Transverse colon (tissue), 4 donors: ENCODE results near the gene CLEC4M. TPM values are rescaled to one million over a fixed set of nuclear protein-coding genes. Genes with fewer than 3 reads are reported as not detected.

Experiments
- DNase-seq: peaks from one replicate; pipeline ENCODE4 v3.0.0-alpha.2; 2019
- H3K27ac ChIP-seq, 4 donors: fragments of 200-600 bp; sonication (generic); 2 replicates each; pipeline ENCODE4 v1.5.1; 2016 to 2018; ENCODE audit warnings: inconsistent platforms in 4 of 4
- H3K27me3 ChIP-seq: fragments of 200-600 bp; sonication (generic); 2 replicates; pipeline ENCODE4 v1.5.1; 2017; ENCODE audit warnings: inconsistent platforms
- H3K36me3 ChIP-seq, 4 donors: fragments of 200-600 bp; sonication (generic); 2 replicates each; pipeline ENCODE4 v1.5.1; 2017 to 2019; ENCODE audit warnings: inconsistent platforms in 4 of 4
- H3K4me1 ChIP-seq, 4 donors: fragments of 200-600 bp; sonication (generic); 2 replicates each; pipeline ENCODE4 v1.5.1; 2017 to 2020; ENCODE audit warnings: inconsistent platforms in 4 of 4
- H3K4me3 ChIP-seq, 4 donors: fragments of 200-600 bp; sonication (generic); 1 replicate in 1 of 4; 2 replicates in 3 of 4; pipeline versions ENCODE4 v1.5.1 to v1.6.1; 2017 to 2019; ENCODE audit warnings: inconsistent platforms in 4 of 4
- H3K9me3 ChIP-seq, 2 donors: fragments of 200-600 bp; sonication (generic); 2 replicates each; pipeline ENCODE4 v1.5.1; 2017 to 2019; ENCODE audit warnings: inconsistent platforms in 2 of 2
- EP300 ChIP-seq: sonication (generic); formaldehyde crosslinking; IDR thresholded peaks from one replicate; pipeline ENCODE4 v1.6.1; 2017; ENCODE audit warnings: antibody characterized with exemption, low read depth
- POLR2A ChIP-seq: fragments of 450-650 bp; IDR thresholded peaks from one replicate; pipeline ENCODE4 v1.6.1; 2016; ENCODE audit warnings: antibody characterized with exemption, mild to moderate bottlenecking, moderate library complexity
- POLR2AphosphoS5 ChIP-seq, 3 donors: sonication (generic); formaldehyde crosslinking; IDR thresholded peaks; one replicate each; pipeline ENCODE4 v1.6.1; 2016; ENCODE audit warnings: antibody characterized with exemption in 3 of 3
- WGBS, 2 donors: methylation state at CpG; one replicate each; pipeline ENCODE4 v1.1.5; 2018; ENCODE audit warnings: low coverage in 1 of 2; 5-methylcytosine and 5-hydroxymethylcytosine counted together
- in situ Hi-C, 4 donors: fragments of 200-750 bp; cut with MboI; loops; one replicate each; pipeline versions ENCODE4 v1.15.0 to v1.15.1; 2017; ENCODE audit warnings: low sequenced_read_pairs in 3 of 4, low pct_ligation_motif_present in 1 of 4, low pct_unique_long_range_greater_than_20kb in 1 of 4
- intact Hi-C: fragments of 100-400 bp; cut with DNase I; formaldehyde crosslinking; loops from one replicate; pipeline ENCODE4 v1.15.1; 2023; ENCODE audit warnings: low total_unique reads
- total RNA-seq, 4 donors: library from RNA; depleted of rRNA; stranded (reverse); fragments of >200 nt; gene quantifications; one replicate each; pipeline ENCODE4 v1.1.0, GENCODE V29; 2016
- TF ChIP-seq, protein P1 (sequence below), 5 experiments: fragments of 200-600 bp in 3 of 5; fragments of 450-650 bp in 2 of 5; sonication (generic) in 3 of 5; IDR thresholded peaks; 1 replicate in 2 of 5; 2 replicates in 3 of 5; pipeline ENCODE4 v1.5.1; 2016 to 2017; ENCODE audit warnings: antibody characterized with exemption in 5 of 5, inconsistent platforms in 3 of 5, mild to moderate bottlenecking in 2 of 5, moderate library complexity in 1 of 5

The CLEC4M gene
- total RNA-seq, 4 donors from 2014 or later, result 0.16 TPM; not detected in 3

DNA sequence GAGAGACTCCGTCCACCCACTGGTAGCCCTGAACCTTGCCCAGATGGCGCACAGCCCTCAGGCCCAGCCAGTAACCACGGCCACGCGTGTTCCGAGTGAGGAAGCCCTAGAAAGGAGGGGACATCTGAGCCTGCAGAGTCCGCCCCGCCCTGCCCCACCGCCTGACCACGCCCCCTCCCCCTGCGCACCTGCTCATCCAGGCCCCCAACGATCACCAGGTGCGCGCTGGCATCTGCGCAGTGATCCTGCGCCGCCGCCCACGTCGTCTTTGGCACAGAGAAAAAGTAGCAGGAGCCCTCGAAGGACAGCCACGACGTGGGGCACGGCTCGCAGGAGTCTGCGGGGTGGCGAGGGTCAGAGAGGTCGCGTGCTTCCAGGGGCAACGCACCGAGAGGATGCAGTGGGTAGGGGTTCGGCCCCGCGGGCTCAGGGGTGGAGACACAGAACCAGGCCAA is 33.2 kb upstream of the CLEC4M start:
- intact Hi-C loops, result no loop called here
- Histone ChIP-seq H3K4me3 (no peak overlapping the region), H3K4me1 (peaks cover 0 to 7% (median 0%) of the 10 kb centered on the region in 4 donors), H3K9me3 (no peaks in the 10 kb centered on the region), H3K27me3 (peaks cover 57% of the 10 kb centered on the region), H3K27ac (no peak overlapping the region), H3K36me3 (no peaks in the 10 kb centered on the region)
- TF ChIP-seq POLR2A (no peak), POLR2AphosphoS5 (IDR thresholded peaks at IDR 0.05) (no peak), EP300 (no peak)
- TF ChIP-seq, protein P1, sequence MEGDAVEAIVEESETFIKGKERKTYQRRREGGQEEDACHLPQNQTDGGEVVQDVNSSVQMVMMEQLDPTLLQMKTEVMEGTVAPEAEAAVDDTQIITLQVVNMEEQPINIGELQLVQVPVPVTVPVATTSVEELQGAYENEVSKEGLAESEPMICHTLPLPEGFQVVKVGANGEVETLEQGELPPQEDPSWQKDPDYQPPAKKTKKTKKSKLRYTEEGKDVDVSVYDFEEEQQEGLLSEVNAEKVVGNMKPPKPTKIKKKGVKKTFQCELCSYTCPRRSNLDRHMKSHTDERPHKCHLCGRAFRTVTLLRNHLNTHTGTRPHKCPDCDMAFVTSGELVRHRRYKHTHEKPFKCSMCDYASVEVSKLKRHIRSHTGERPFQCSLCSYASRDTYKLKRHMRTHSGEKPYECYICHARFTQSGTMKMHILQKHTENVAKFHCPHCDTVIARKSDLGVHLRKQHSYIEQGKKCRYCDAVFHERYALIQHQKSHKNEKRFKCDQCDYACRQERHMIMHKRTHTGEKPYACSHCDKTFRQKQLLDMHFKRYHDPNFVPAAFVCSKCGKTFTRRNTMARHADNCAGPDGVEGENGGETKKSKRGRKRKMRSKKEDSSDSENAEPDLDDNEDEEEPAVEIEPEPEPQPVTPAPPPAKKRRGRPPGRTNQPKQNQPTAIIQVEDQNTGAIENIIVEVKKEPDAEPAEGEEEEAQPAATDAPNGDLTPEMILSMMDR (IDR thresholded peaks at IDR 0.05), result no peak
- DNase-seq, result no peak
- in situ Hi-C loops, result no loop called here
- 14% methylated on average over 7 of the region's 34 CpGs; no CpG with 5 or more reads in 1 of the 2 donors for WGBS, 2 donors

DNA sequence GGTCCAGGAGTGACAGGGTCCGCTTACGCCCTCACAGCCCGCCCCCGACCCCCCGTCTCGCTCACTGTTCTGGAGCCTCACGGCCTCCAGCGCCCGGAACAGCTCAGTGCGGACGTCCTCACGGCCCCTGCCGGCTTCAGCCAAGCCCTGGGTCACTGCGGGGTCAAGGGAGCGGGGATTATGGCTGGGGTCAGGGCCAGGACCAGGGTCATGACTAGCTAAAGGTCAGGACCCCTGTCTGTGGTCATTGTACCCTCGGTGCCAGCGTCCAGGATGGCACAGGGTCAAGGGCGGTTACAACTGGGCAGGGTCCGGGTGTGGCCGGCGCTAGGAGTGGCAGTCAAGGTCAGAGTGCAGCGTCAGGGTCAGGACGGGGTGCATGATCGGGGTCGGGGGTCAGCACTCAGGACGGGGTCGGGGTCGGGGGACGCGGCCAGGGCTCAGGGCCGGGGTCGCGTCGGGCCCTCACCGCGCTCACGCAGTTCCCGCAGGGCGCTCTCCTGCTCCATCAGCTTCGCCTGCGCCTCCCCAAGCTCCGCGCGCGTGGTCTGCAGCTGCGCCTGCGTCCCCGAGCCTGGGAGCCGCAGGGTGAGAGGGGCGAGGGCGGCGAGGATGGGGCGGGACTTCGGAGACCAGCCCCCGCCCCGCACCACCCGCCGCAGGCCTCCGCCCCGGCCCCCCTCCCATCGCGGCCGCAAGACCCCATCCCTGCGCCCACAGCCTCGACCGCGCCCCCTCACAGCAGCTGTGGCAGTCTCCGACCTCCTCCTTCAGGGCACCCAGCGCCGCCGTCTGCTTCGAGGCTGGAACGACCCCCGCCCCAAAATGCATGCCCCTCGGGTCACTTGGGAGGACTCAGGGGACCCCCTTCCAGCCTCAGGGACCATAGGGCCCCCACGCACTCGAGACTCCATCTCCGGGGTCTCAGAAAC is 32.5 kb upstream of the CLEC4M start:
- 2 to 19% methylated on average over 11 to 17 of the region's 78 CpGs for WGBS, 2 donors
- Histone ChIP-seq H3K4me1 (peaks cover 0 to 7% (median 0%) of the 10 kb centered on the region in 4 donors), H3K27me3 (peaks cover 57% of the 10 kb centered on the region), H3K4me3 (no peak overlapping the region), H3K36me3 (no peaks in the 10 kb centered on the region), H3K9me3 (no peaks in the 10 kb centered on the region), H3K27ac (no peak overlapping the region)
- in situ Hi-C loops, result no loop called here
- DNase-seq, result no peak
- TF ChIP-seq, protein P1 (IDR thresholded peaks at IDR 0.05), result no peak
- TF ChIP-seq EP300 (no peak), POLR2A (no peak), POLR2AphosphoS5 (IDR thresholded peaks at IDR 0.05) (no peak)
- intact Hi-C loops, result no loop called here

DNA sequence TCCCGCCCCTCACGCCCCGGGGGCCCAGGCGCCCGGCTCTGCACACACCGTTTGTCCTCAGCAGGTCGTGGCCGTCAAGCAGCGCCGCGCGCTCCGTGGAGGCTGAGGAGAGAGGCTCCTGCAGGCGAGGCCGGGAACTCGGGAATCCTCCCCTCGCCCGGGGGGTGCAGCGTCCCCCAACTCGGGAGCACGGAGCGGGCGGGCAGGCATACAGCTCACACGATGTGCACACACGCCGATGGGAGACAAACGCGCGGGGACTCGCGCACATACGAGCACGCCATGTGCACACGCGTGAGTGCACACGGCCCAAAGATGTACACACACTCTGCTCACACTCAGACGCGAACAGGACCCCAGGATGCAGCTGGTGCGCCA is 31.8 kb upstream of the CLEC4M start:
- H3K4me1 ChIP-seq, result peaks cover 0 to 7% (median 0%) of the 10 kb centered on the region in 4 donors
- no peak overlapping the region for H3K4me3 ChIP-seq
- no peaks in the 10 kb centered on the region for H3K9me3 ChIP-seq
- TF ChIP-seq EP300 (no peak), POLR2A (no peak), POLR2AphosphoS5 (IDR thresholded peaks at IDR 0.05) (no peak)
- TF ChIP-seq, protein P1 (IDR thresholded peaks at IDR 0.05), result no peak
- 70% methylated on average over 33 of the region's 39 CpGs; no CpG with 5 or more reads in 1 of the 2 donors for WGBS, 2 donors
- no peak for DNase-seq
- intact Hi-C loops, result no loop called here
- no peaks in the 10 kb centered on the region for H3K36me3 ChIP-seq
- no peak overlapping the region for H3K27ac ChIP-seq
- H3K27me3 ChIP-seq, result peaks cover 54% of the 10 kb centered on the region
- in situ Hi-C loops, result no loop called here

DNA sequence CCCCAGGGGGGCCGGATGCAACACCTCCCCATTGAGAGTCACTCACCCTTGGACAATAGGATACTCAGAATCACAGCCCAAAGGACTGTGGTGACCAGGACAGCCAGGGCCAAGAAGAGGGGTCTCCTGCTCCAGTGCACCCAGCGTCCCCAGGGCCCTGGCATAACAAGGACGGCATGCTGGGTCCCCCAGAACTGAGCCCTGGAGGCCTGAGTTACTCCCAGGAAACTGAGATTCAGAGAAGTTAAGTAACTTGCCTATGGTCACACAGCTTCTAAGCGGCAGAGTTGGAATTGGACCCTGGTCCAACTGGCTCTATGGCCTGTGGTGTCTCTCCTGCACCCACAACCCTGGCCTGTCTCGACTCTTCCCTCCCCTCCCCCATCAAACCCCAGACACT is 31.4 kb upstream of the CLEC4M start:
- no peak for DNase-seq
- 65% methylated on average over 5 of the region's 5 CpGs; no CpG with 5 or more reads in 1 of the 2 donors for whole genome bisulfite sequencing, 2 donors
- Histone ChIP-seq H3K36me3 (no peaks in the 10 kb centered on the region), H3K27ac (no peak overlapping the region), H3K27me3 (peaks cover 54% of the 10 kb centered on the region), H3K4me1 (peaks cover 0 to 7% (median 0%) of the 10 kb centered on the region in 4 donors), H3K9me3 (no peaks in the 10 kb centered on the region), H3K4me3 (no peak overlapping the region)
- intact Hi-C loops (no loop called here), in situ Hi-C loops (no loop called here)
- TF ChIP-seq POLR2A (no peak), EP300 (no peak), POLR2AphosphoS5 (IDR thresholded peaks at IDR 0.05) (no peak)
- TF ChIP-seq, protein P1 (IDR thresholded peaks at IDR 0.05), result no peak
